IMR-90 (cell line): ENCODE data around the gene ERBB4.

Source experiments
- CEBPB ChIP-seq: IDR thresholded peaks from 2 replicates; pipeline ENCODE4 v1.6.1; 2012; ENCODE audit warnings: low read depth, low read length, improper control_type of control experiment
- MAFK ChIP-seq: IDR thresholded peaks from 2 replicates; pipeline ENCODE4 v1.6.1; 2012; ENCODE audit warnings: low read depth, low read length, improper control_type of control experiment
- MAZ ChIP-seq: IDR thresholded peaks from 2 replicates; pipeline ENCODE4 v1.6.1; 2012; ENCODE audit warnings: low read depth, mild to moderate bottlenecking, low read length, improper control_type of control experiment, moderate library complexity, borderline replicate concordance
- MXI1 ChIP-seq: IDR thresholded peaks from 2 replicates; pipeline ENCODE4 v1.6.1; 2012; ENCODE audit warnings: low read depth, mild to moderate bottlenecking, low read length, moderate library complexity, borderline replicate concordance
- POLR2A ChIP-seq: IDR thresholded peaks from 2 replicates; pipeline ENCODE4 v1.6.1; 2012; ENCODE audit warnings: mild to moderate bottlenecking, low read depth, low read length
- RFX5 ChIP-seq: IDR thresholded peaks from 2 replicates; pipeline ENCODE4 v1.8.0; 2012; ENCODE audit warnings: low read depth, mild to moderate bottlenecking, low read length, moderate library complexity
- TF ChIP-seq, protein P1 (sequence below): conservative IDR thresholded peaks from 2 replicates; pipeline ENCODE4 v1.5.1; 2012; ENCODE audit warnings: mild to moderate bottlenecking, low read depth, low read length, improper control_type of control experiment
- TF ChIP-seq, protein P2 (sequence below): fragments of 150-350 bp; IDR thresholded peaks from 2 replicates; pipeline ENCODE4 v1.6.1; 2017; ENCODE audit warnings: mild to moderate bottlenecking, antibody characterized with exemption, low read length, low read depth

DNA sequence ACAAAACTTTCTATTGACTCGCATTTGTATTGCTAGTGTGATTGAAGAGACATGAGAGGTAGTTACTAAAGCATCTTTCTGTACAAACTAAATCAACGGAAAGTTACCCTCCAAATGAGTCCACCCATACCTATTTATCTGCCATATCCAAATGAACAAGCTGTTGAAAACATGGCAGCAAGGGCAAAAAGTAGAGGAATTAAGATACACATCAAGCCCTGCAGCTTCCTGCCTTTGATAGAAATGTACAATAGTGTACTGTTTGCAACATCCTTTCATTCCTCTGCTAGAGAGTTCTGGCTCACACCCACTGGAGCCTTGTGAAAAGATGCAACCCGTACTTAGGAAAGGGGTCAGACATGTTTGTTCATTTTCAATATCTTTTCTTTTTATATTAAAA, 122.5 kb downstream of the ERBB4 start:
- TF ChIP-seq POLR2A (no peak), MAZ (no peak), MXI1 (no peak), CEBPB (no peak), MAFK (no peak), RFX5 (no peak)
- TF ChIP-seq, protein P1, sequence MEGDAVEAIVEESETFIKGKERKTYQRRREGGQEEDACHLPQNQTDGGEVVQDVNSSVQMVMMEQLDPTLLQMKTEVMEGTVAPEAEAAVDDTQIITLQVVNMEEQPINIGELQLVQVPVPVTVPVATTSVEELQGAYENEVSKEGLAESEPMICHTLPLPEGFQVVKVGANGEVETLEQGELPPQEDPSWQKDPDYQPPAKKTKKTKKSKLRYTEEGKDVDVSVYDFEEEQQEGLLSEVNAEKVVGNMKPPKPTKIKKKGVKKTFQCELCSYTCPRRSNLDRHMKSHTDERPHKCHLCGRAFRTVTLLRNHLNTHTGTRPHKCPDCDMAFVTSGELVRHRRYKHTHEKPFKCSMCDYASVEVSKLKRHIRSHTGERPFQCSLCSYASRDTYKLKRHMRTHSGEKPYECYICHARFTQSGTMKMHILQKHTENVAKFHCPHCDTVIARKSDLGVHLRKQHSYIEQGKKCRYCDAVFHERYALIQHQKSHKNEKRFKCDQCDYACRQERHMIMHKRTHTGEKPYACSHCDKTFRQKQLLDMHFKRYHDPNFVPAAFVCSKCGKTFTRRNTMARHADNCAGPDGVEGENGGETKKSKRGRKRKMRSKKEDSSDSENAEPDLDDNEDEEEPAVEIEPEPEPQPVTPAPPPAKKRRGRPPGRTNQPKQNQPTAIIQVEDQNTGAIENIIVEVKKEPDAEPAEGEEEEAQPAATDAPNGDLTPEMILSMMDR = no peak
- TF ChIP-seq, protein P2, sequence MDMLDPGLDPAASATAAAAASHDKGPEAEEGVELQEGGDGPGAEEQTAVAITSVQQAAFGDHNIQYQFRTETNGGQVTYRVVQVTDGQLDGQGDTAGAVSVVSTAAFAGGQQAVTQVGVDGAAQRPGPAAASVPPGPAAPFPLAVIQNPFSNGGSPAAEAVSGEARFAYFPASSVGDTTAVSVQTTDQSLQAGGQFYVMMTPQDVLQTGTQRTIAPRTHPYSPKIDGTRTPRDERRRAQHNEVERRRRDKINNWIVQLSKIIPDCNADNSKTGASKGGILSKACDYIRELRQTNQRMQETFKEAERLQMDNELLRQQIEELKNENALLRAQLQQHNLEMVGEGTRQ = no peak
